Suprapubic skin (tissue), 4 donors: Measurements from ENCODE around the gene PGGHG. TPM values are rescaled to one million over a fixed set of nuclear protein-coding genes. Genes with fewer than 3 reads are reported as not detected.

Experiments
- DNase-seq, 2 donors: peaks; one replicate each; pipeline ENCODE4 v3.0.0-alpha.2; 2019; ENCODE audit warnings: low spot score in 2 of 2
- H3K27ac ChIP-seq: fragments of 200-600 bp; sonication (generic); one replicate; pipeline ENCODE4 v1.5.1; 2019
- H3K27me3 ChIP-seq: fragments of 200-600 bp; sonication (generic); one replicate; pipeline ENCODE4 v1.5.1; 2019
- H3K36me3 ChIP-seq: fragments of 200-600 bp; sonication (generic); one replicate; pipeline ENCODE4 v1.5.1; 2019
- H3K4me1 ChIP-seq: fragments of 200-600 bp; sonication (generic); one replicate; pipeline ENCODE4 v1.5.1; 2019
- H3K4me3 ChIP-seq: fragments of 200-600 bp; sonication (generic); one replicate; pipeline ENCODE4 v1.5.1; 2019; ENCODE audit warnings: mild to moderate bottlenecking
- H3K9me3 ChIP-seq: fragments of 200-600 bp; sonication (generic); one replicate; pipeline ENCODE4 v1.5.1; 2019
- CTCF ChIP-seq, 2 donors: fragments of 200-600 bp in 1 of 2; fragments of 450-650 bp in 1 of 2; sonication (generic) in 1 of 2; IDR thresholded peaks; one replicate each; pipeline ENCODE4 v1.5.1; 2016 to 2019; ENCODE audit warnings: antibody characterized with exemption in 2 of 2, mild to moderate bottlenecking in 1 of 2, moderate library complexity in 1 of 2
- EP300 ChIP-seq: sonication (generic); formaldehyde crosslinking; IDR thresholded peaks from one replicate; pipeline ENCODE4 v1.6.1; 2017; ENCODE audit warnings: antibody characterized with exemption
- POLR2A ChIP-seq, 2 donors: fragments of 450-650 bp; IDR thresholded peaks; one replicate each; pipeline ENCODE4 v1.6.1; 2017; ENCODE audit warnings: antibody characterized with exemption in 2 of 2, mild to moderate bottlenecking in 2 of 2, moderate library complexity in 2 of 2
- POLR2AphosphoS5 ChIP-seq, 3 donors: sonication (generic); formaldehyde crosslinking; IDR thresholded peaks; one replicate each; pipeline ENCODE4 v1.6.1; 2017; ENCODE audit warnings: antibody characterized with exemption in 3 of 3
- WGBS: methylation state at CpG from one replicate; pipeline ENCODE4 v1.1.5; 2018; 5-methylcytosine and 5-hydroxymethylcytosine counted together
- total RNA-seq, 4 donors: library from RNA; depleted of rRNA; stranded (reverse); fragments of >200 nt; gene quantifications; one replicate each; pipeline ENCODE4 v1.1.0, GENCODE V29; 2016

Gene PGGHG
- total RNA-seq, 4 donors from 2014 or later, result 3.5 to 22.0 (median 8.1) TPM

- 94% methylated on average over 5 of the region's 18 CpGs for WGBS
- peak in 1 of 2 donors; percentile 78 for DNase-seq
- TF ChIP-seq CTCF (IDR thresholded peaks at IDR 0.05), result no peak
- TF ChIP-seq POLR2AphosphoS5 (IDR thresholded peaks at IDR 0.05), result no peak
- no peak for TF ChIP-seq POLR2A (IDR thresholded peaks at IDR 0.05)
- no peak for TF ChIP-seq EP300
- Histone ChIP-seq H3K4me1 (peaks cover 17% of the 10 kb centered on the region), H3K27ac (peak overlapping the region; percentile 28), H3K4me3 (no peak overlapping the region), H3K27me3 (no peaks in the 10 kb centered on the region), H3K36me3 (no peaks in the 10 kb centered on the region), H3K9me3 (no peaks in the 10 kb centered on the region)
Observed at GRCh38 chr11:270451-271318, 18.2 kb upstream of the PGGHG start.

GRCh38 chr11:271319-271715 lies 17.6 kb upstream of the PGGHG start:
- Histone ChIP-seq H3K27ac (no peak overlapping the region), H3K9me3 (no peaks in the 10 kb centered on the region), H3K27me3 (no peaks in the 10 kb centered on the region), H3K4me1 (peaks cover 17% of the 10 kb centered on the region), H3K4me3 (no peak overlapping the region), H3K36me3 (no peaks in the 10 kb centered on the region)
- DNase-seq, result peak in 1 of 2 donors; percentile 52
- WGBS, result 85% methylated on average over 3 of the region's 8 CpGs
- no peak for TF ChIP-seq POLR2AphosphoS5 (IDR thresholded peaks at IDR 0.05)
- TF ChIP-seq EP300, result no peak

GRCh38 chr11:272195-272930 lies 16.6 kb upstream of the PGGHG start:
- Histone ChIP-seq H3K27me3 (no peaks in the 10 kb centered on the region), H3K9me3 (no peaks in the 10 kb centered on the region), H3K4me1 (peaks cover 17% of the 10 kb centered on the region), H3K27ac (no peak overlapping the region), H3K36me3 (no peaks in the 10 kb centered on the region), H3K4me3 (no peak overlapping the region)
- TF ChIP-seq POLR2AphosphoS5 (IDR thresholded peaks at IDR 0.05), result no peak
- no peak for TF ChIP-seq POLR2A (IDR thresholded peaks at IDR 0.05)
- TF ChIP-seq EP300, result no peak
- no peak for TF ChIP-seq CTCF (IDR thresholded peaks at IDR 0.05)
- peak in 1 of 2 donors; percentile 60 for DNase-seq
- 92% methylated on average over 22 of the region's 22 CpGs for WGBS

- H3K4me3 ChIP-seq, result no peak overlapping the region
- H3K27me3 ChIP-seq, result peaks cover 1% of the 10 kb centered on the region
- 86% methylated on average over 6 of the region's 6 CpGs for WGBS
- peaks cover 12% of the 10 kb centered on the region for H3K4me1 ChIP-seq
- H3K9me3 ChIP-seq, result no peaks in the 10 kb centered on the region
- no peak for TF ChIP-seq EP300
- TF ChIP-seq POLR2A (IDR thresholded peaks at IDR 0.05), result no peak
- no peaks in the 10 kb centered on the region for H3K36me3 ChIP-seq
- peak in 1 of 2 donors; percentile 34 for DNase-seq
- no peak overlapping the region for H3K27ac ChIP-seq
Observed at GRCh38 chr11:272931-273198, 16.1 kb upstream of the PGGHG start.

GRCh38 chr11:276219-276618 lies 12.7 kb upstream of the PGGHG start:
- peaks cover 35% of the 10 kb centered on the region for H3K27me3 ChIP-seq
- H3K36me3 ChIP-seq, result no peaks in the 10 kb centered on the region
- H3K4me3 ChIP-seq, result no peak overlapping the region
- H3K4me1 ChIP-seq, result peaks cover 27% of the 10 kb centered on the region
- DNase-seq, result no peak
- TF ChIP-seq EP300 (no peak), POLR2AphosphoS5 (IDR thresholded peaks at IDR 0.05) (no peak), CTCF (IDR thresholded peaks at IDR 0.05) (no peak), POLR2A (IDR thresholded peaks at IDR 0.05) (no peak)
- H3K27ac ChIP-seq, result no peak overlapping the region
- H3K9me3 ChIP-seq, result no peaks in the 10 kb centered on the region
